Ishikawa (cell line): ENCODE data around the gene MEP1B.

Experiments
- CEBPB ChIP-seq: IDR thresholded peaks from 2 replicates; pipeline ENCODE4 v1.6.1; 2012
- CREB1 ChIP-seq: IDR thresholded peaks from 2 replicates; pipeline ENCODE4 v1.6.1; 2012; ENCODE audit warnings: low read depth
- EGR1 ChIP-seq: IDR thresholded peaks from 2 replicates; pipeline ENCODE4 v1.6.1; 2012
- EP300 ChIP-seq: IDR thresholded peaks from 2 replicates; pipeline ENCODE4 v1.6.1; 2012; ENCODE audit warnings: borderline replicate concordance
- FOXM1 ChIP-seq: IDR thresholded peaks from 2 replicates; pipeline ENCODE4 v1.6.1; 2012; ENCODE audit warnings: low read depth, borderline replicate concordance
- NFIC ChIP-seq: IDR thresholded peaks from 2 replicates; pipeline ENCODE4 v1.6.1; 2012
- RAD21 ChIP-seq: IDR thresholded peaks from 2 replicates; pipeline ENCODE4 v1.6.1; 2012; ENCODE audit warnings: low read depth
- REST ChIP-seq: IDR thresholded peaks from 2 replicates; pipeline ENCODE4 v1.6.1; 2012; ENCODE audit warnings: low read depth, mild to moderate bottlenecking
- TAF1 ChIP-seq: IDR thresholded peaks from 2 replicates; pipeline ENCODE4 v1.6.1; 2012; ENCODE audit warnings: low read depth, mild to moderate bottlenecking
- TCF12 ChIP-seq: IDR thresholded peaks from 2 replicates; pipeline ENCODE4 v1.6.1; 2012; ENCODE audit warnings: low read depth
- TEAD4 ChIP-seq: IDR thresholded peaks from 2 replicates; pipeline ENCODE4 v1.6.1; 2012
- YY1 ChIP-seq: IDR thresholded peaks from 2 replicates; pipeline ENCODE4 v1.6.1; 2012; ENCODE audit warnings: low read depth
- ZBTB7A ChIP-seq: IDR thresholded peaks from 2 replicates; pipeline ENCODE4 v1.6.1; 2012; ENCODE audit warnings: low read depth
- TF ChIP-seq, protein P1 (sequence below): IDR thresholded peaks from 2 replicates; pipeline ENCODE4 v1.6.1; 2012
- TF ChIP-seq, protein P2 (sequence below): IDR thresholded peaks from 2 replicates; pipeline ENCODE4 v1.6.1; 2012

The MEP1B gene

DNA sequence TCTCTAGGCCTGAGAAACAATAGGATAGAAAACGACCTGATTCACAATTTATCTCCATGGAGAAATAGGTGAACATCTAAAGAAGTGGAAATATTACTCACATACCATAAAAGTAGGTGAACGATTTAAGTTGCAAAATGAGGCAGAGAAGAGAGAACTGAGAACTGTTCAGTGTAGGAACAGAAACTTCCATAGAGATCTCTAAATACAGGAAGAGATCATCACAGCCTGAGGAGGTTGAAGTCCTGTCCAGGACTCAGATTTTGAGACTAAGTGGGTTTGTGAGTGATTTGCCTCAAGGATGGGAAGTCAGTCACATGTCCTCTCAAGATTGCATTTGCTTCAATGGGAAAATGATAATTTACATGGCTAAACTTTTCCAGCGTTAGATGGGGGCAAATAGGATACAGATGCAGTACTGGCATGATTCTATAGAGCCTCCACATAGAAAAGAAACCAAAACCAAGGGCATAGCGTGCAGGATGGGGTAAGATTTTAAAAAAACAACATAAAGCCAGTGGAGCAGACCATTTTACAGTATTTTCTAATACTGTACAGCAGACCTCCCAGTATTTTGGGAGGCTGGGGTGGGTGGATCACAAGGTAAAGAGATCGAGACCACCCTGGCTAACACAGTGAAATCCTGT, 68.8 kb downstream of the MEP1B start:
- TF ChIP-seq ZBTB7A (no peak), EGR1 (no peak), CREB1 (no peak), TEAD4 (no peak), EP300 (no peak)
- TF ChIP-seq, protein P1, sequence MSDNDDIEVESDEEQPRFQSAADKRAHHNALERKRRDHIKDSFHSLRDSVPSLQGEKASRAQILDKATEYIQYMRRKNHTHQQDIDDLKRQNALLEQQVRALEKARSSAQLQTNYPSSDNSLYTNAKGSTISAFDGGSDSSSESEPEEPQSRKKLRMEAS: no peak

- TF ChIP-seq TAF1 (no peak), CEBPB (no peak), REST (no peak), EGR1 (no peak), YY1 (no peak), ZBTB7A (no peak), TCF12 (no peak), EP300 (no peak), FOXM1 (no peak), NFIC (no peak)
- TF ChIP-seq, protein P2, sequence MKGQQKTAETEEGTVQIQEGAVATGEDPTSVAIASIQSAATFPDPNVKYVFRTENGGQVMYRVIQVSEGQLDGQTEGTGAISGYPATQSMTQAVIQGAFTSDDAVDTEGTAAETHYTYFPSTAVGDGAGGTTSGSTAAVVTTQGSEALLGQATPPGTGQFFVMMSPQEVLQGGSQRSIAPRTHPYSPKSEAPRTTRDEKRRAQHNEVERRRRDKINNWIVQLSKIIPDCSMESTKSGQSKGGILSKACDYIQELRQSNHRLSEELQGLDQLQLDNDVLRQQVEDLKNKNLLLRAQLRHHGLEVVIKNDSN: no peak
- TF ChIP-seq, protein P1: no peak
These were observed 69.7 kb downstream of the MEP1B start for GRCh38 chr18:32259553-32259952.

GRCh38 chr18:32261003-32261402, 71.2 kb downstream of the MEP1B start:
- TF ChIP-seq YY1 (no peak), RAD21 (no peak), CREB1 (no peak), TAF1 (no peak), CEBPB (no peak), TCF12 (no peak), FOXM1 (no peak), TEAD4 (no peak), REST (no peak)

- TF ChIP-seq EGR1 (no peak), NFIC (no peak), TEAD4 (no peak), TAF1 (no peak), TCF12 (no peak), ZBTB7A (no peak), FOXM1 (no peak), CEBPB (no peak)
- TF ChIP-seq, protein P1: no peak
- TF ChIP-seq, protein P2: no peak
These were observed 72.3 kb downstream of the MEP1B start for GRCh38 chr18:32262092-32262491.

DNA sequence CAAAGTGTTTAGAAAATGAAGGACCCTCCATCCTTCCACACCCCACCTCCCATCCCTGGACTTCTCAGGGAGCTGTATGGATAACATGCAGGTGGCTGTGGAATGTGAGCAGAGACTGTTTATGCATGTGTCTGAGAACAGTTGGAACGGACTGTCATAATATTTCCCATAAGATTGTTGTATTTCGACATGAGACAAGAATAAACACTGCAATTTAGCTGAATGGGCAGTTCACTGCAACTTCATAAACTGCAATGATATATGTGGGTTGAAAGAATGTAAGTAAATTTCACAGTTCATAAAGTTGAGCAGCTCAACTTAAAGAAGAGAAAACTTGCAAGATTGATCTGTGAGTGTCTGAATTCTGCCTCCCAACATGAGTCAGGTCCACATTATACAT, 74.6 kb downstream of the MEP1B start:
- TF ChIP-seq, protein P1: no peak
- no peak for TF ChIP-seq TAF1
- no peak for TF ChIP-seq CEBPB
- TF ChIP-seq EGR1: no peak
- no peak for TF ChIP-seq FOXM1
- TF ChIP-seq NFIC: no peak
- TF ChIP-seq TCF12: no peak
- TF ChIP-seq RAD21: no peak
- no peak for TF ChIP-seq EP300
- no peak for TF ChIP-seq ZBTB7A
- TF ChIP-seq YY1: no peak
- no peak for TF ChIP-seq CREB1

- TF ChIP-seq FOXM1: no peak
These were observed 77.6 kb downstream of the MEP1B start for GRCh38 chr18:32267463-32267862.
